Inflammatory macrophage treated with lipopolysaccharide for 4 hours (primary cell): ENCODE measurements around the gene BGN.

Experiments
- DNase-seq: peaks from one replicate; pipeline ENCODE4 v3.0.0-alpha.2; 2020

The BGN gene

GRCh38 chrX:153485396-153486080 is 9.2 kb upstream of the BGN start:
- no peak for DNase-seq

GRCh38 chrX:153486171-153486570 is 8.6 kb upstream of the BGN start:
- DNase-seq: no peak

GRCh38 chrX:153487590-153488071 is 7.1 kb upstream of the BGN start:
- no peak for DNase-seq

- DNase-seq: no peak
Measured at GRCh38 chrX:153488231-153488914, 6.4 kb upstream of the BGN start.

- DNase-seq: no peak
Measured at GRCh38 chrX:153490217-153490930, 4.4 kb upstream of the BGN start.

GRCh38 chrX:153491351-153491914 is 3.3 kb upstream of the BGN start:
- DNase-seq: no peak

GRCh38 chrX:153491918-153492317 is 2.9 kb upstream of the BGN start:
- DNase-seq: no peak

GRCh38 chrX:153492543-153492942 is 2.2 kb upstream of the BGN start:
- DNase-seq: no peak

GRCh38 chrX:153493085-153493484 is 1.7 kb upstream of the BGN start:
- no peak for DNase-seq

GRCh38 chrX:153494061-153494460 is 719 bp upstream of the BGN start:
- DNase-seq: peak; percentile 17

- no peak for DNase-seq
Measured at GRCh38 chrX:153495362-153495751, 577 bp downstream of the BGN start.

- no peak for DNase-seq
Measured at GRCh38 chrX:153495903-153496589, 1.3 kb downstream of the BGN start.

GRCh38 chrX:153496590-153496959 is 1.8 kb downstream of the BGN start:
- no peak for DNase-seq

GRCh38 chrX:153498453-153498852 is 3.7 kb downstream of the BGN start:
- no peak for DNase-seq

- no peak for DNase-seq
Measured at GRCh38 chrX:153499341-153499740, 4.6 kb downstream of the BGN start.

GRCh38 chrX:153499876-153500275 is 5.1 kb downstream of the BGN start:
- no peak for DNase-seq

GRCh38 chrX:153500676-153501280 is 6.0 kb downstream of the BGN start:
- DNase-seq: no peak

GRCh38 chrX:153501530-153501929 is 6.8 kb downstream of the BGN start:
- DNase-seq: no peak

- DNase-seq: no peak
Measured at GRCh38 chrX:153502131-153502530, 7.4 kb downstream of the BGN start.

- DNase-seq: no peak
Measured at GRCh38 chrX:153502796-153503195, 8.0 kb downstream of the BGN start.

GRCh38 chrX:153504445-153505016 is 9.8 kb downstream of the BGN start:
- DNase-seq: no peak

- no peak for DNase-seq
Measured at GRCh38 chrX:153505361-153505760, 10.6 kb downstream of the BGN start.
